Measurements from ENCODE around the gene SPATA7.

The SPATA7 gene

DNA sequence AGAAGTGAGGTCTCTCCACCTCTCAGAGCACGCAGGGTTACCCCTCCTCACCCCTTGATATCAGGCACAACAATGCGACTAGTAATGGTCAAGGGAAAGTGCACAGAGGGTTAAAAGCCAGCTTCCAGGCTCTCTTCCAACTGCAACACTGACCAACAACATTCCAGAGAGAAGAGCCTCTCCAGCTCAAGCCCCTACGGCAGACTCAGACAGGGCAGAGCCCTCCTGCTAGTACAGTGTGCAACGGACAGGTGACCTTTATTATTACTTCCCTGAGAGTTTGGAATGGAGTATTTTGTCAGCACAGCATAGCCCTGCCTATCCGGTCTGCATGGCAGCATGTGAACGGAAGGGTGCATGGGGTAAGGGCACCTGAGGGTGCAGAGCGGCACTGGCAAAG lies 96.3 kb downstream of the SPATA7 start:
- DNase-seq (ENCODE audit: low read depth) = no peak
- TF ChIP-seq, protein P1, sequence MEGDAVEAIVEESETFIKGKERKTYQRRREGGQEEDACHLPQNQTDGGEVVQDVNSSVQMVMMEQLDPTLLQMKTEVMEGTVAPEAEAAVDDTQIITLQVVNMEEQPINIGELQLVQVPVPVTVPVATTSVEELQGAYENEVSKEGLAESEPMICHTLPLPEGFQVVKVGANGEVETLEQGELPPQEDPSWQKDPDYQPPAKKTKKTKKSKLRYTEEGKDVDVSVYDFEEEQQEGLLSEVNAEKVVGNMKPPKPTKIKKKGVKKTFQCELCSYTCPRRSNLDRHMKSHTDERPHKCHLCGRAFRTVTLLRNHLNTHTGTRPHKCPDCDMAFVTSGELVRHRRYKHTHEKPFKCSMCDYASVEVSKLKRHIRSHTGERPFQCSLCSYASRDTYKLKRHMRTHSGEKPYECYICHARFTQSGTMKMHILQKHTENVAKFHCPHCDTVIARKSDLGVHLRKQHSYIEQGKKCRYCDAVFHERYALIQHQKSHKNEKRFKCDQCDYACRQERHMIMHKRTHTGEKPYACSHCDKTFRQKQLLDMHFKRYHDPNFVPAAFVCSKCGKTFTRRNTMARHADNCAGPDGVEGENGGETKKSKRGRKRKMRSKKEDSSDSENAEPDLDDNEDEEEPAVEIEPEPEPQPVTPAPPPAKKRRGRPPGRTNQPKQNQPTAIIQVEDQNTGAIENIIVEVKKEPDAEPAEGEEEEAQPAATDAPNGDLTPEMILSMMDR (conservative IDR thresholded peaks at IDR 0.05; ENCODE audit: control insufficient read depth, insufficient read depth, low read depth, low read length) = no peak
- H3K4me3 ChIP-seq (ENCODE audit: control insufficient read depth, low read depth, low read length) = no peak overlapping the region

DNA sequence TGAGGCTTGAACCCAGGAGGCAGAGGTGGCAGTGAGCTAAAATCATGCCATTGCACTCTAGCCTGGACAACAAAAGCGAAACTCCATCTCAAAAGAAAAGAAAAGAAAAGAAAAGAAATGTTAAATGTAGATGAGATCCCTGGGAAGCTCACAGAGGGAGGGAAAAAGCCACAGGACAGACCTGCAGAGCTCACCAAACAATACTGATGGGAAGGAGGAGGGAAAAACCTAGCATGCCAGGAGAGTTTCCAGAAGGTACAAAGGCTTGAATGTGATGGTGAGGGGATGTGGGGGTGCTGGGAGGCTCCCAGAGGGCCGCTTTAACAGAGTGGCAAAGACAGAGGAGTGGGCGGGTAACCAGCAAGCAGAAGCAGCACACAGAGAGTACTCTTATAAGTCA lies 97.1 kb downstream of the SPATA7 start:
- TF ChIP-seq, protein P1 (conservative IDR thresholded peaks at IDR 0.05; ENCODE audit: control insufficient read depth, insufficient read depth, low read depth, low read length) = no peak

More for the DNA sequence above, 97.1 kb downstream of the SPATA7 start:
- DNase-seq (ENCODE audit: low read depth) = no peak
- no peak overlapping the region for H3K4me3 ChIP-seq (ENCODE audit: control insufficient read depth, low read depth, low read length)

All from fibroblast of mammary gland (primary cell).